ENCODE results near the gene SPATA17. TPM values are rescaled to one million over a fixed set of nuclear protein-coding genes. Genes with fewer than 3 reads are reported as not detected.

SPATA17 gene
- total and polyA plus RNA-seq, 2 donors (not counting 3 experiments of a cell fraction or from before 2014, with no cell fraction given), result not detected

DNA sequence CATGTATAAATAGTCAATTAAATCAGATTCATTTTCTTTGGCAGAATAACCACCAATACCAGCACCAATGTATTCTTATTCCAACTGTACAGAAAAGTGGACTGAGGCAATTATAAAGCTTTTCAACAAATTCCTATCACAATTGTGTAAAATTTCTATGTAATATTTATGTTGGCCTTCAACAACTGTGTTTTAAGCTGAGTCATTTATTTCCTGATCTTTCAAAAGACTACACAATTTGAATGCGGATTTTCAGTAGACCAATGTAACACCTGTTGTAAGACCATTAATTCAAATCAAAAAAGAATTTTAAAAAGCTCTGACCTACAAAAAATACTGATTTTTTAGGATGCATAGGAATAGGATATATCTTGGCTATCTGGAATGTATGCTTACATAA lies 25.8 kb upstream of the SPATA17 start:
- Histone ChIP-seq H3K9ac (replicated peaks; ENCODE audit: extremely low read depth, insufficient read depth, low read length) (no peak overlapping the region), H4K20me1 (replicated peaks; ENCODE audit: control insufficient read depth, extremely low read depth, insufficient read depth, low read length) (no peaks in the 10 kb centered on the region), H3K4me2 (ENCODE audit: insufficient read depth, low read length) (no peak overlapping the region), H2AFZ (ENCODE audit: low read depth, low read length) (no peak overlapping the region), H3K36me3 (ENCODE audit: control insufficient read depth in 2 of 2, extremely low read depth in 1 of 2, insufficient read depth in 2 of 2, low read length in 2 of 2) (peaks cover 0 to 2% of the 10 kb centered on the region in 2 experiments), H3K4me1 (ENCODE audit: control insufficient read depth, extremely low read depth, insufficient read depth, low read length) (peaks cover 7% of the 10 kb centered on the region), H3K9me1 (replicated peaks; ENCODE audit: control insufficient read depth, extremely low read depth, insufficient read depth, low read length) (no peaks in the 10 kb centered on the region), H3K27me3 (ENCODE audit: control insufficient read depth in 2 of 2, insufficient read depth in 2 of 2, low read length in 2 of 2) (no peaks in the 10 kb centered on the region), H3K79me2 (ENCODE audit: control insufficient read depth, insufficient read depth, low read length) (no peaks in the 10 kb centered on the region), H3K4me3 (replicated peaks in 1 of 3; ENCODE audit: insufficient read depth in 1 of 3, low read depth in 1 of 3, low read length in 3 of 3) (no peak overlapping the region), H3K9me3 (replicated peaks; ENCODE audit: control insufficient read depth, insufficient read depth, low read length) (no peaks in the 10 kb centered on the region), H3K27ac (ENCODE audit: insufficient read depth, low read depth, low read length) (no peak overlapping the region)
- intact Hi-C loops (cut with micrococcal nuclease) (no loop called here), dilution Hi-C loops (cut with MboI; ENCODE audit: extremely low pct_ligation_motif_present, low sequenced_read_pairs) (no loop called here)
- DNase-seq (ENCODE audit: low read depth, low spot score) (peak; percentile 52), FAIRE-seq (peak; percentile 43)
- CTCF ChIA-PET, result interaction anchor here (1.1 to 2.1 kb wide), 5 partner anchors 9 to 25 kb away, joined by 3 to 6 read pairs (median 6); partner anchors contain the start of genes GPATCH2 and SPATA17
- BruUV-seq (replicated peaks), result no TSS peak
- TF ChIP-seq GATA2 (IDR thresholded peaks at IDR 0.05; ENCODE audit: insufficient read depth, insufficient read length, low read depth, low read length), result no peak
- TF ChIP-seq EZH2 (IDR thresholded peaks at IDR 0.05; ENCODE audit: borderline replicate concordance, low read depth, low read length, severe bottlenecking), result no peak
- TF ChIP-seq FOS (IDR thresholded peaks at IDR 0.05; ENCODE audit: borderline replicate concordance, insufficient read depth, low read length), result no peak
- TF ChIP-seq JUN (IDR thresholded peaks at IDR 0.05; ENCODE audit: borderline replicate concordance, insufficient read depth, insufficient read length, low read depth), result no peak
- TF ChIP-seq, protein P1, sequence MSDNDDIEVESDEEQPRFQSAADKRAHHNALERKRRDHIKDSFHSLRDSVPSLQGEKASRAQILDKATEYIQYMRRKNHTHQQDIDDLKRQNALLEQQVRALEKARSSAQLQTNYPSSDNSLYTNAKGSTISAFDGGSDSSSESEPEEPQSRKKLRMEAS (IDR thresholded peaks at IDR 0.05; ENCODE audit: insufficient read depth, insufficient read length), result no peak
- no peak for TF ChIP-seq CTCF (IDR thresholded peaks at IDR 0.05; ENCODE audit: extremely low read depth in 1 of 2, insufficient read depth in 1 of 2, low read depth in 1 of 2, low read length in 2 of 2)
- TF ChIP-seq POLR2AphosphoS5 (IDR thresholded peaks at IDR 0.05; ENCODE audit: insufficient read depth, low read depth, low read length), result no peak
- TF ChIP-seq POLR2A (IDR thresholded peaks at IDR 0.05; ENCODE audit: low read depth, low read length), result no peak
- TF ChIP-seq MYC (IDR thresholded peaks at IDR 0.05; ENCODE audit: low read depth, low read length), result no peak
- POLR2A ChIA-PET, result no interaction called here
